K562 (cell line): Measurements from ENCODE around the gene ZPLD1. TPM values are rescaled to one million over a fixed set of nuclear protein-coding genes. Genes with fewer than 3 reads are reported as not detected.

Source experiments
- ATAC-seq: fragments of 200-7000 bp; cut with Tn5 transposase; 3 replicates; pipeline ENCODE4 v1.9.1; 2020; ENCODE audit warnings: moderate library complexity
- BruUV-seq: library from RNA; stranded (reverse); fragments of 400-500 nt; replicated peaks from 2 replicates; lab custom pipeline; 2021; lab: Mats Ljungman, UMichigan
- CTCF ChIA-PET: fragments of 300-600 bp; formaldehyde crosslinking; extraction: SDS; loops from one replicate; lab custom pipeline; 2021; ENCODE audit warnings: low intra/inter-chr PET ratio; lab: Yijun Ruan, JAX
- POLR2A ChIA-PET: fragments of 300-600, 350-650 bp; sonication (Branson Sonifier 250); formaldehyde crosslinking; extraction: SDS; loops from one replicate; lab custom pipeline; 2021; ENCODE audit warnings: antibody characterized with exemption, inconsistent platforms; lab: Yijun Ruan, JAX
- DNase-seq, 4 experiments: peaks; one replicate each; pipeline versions ENCODE4 v3.0.0 to v3.0.0-alpha.2; 2011 to 2018; ENCODE audit warnings: low spot score in 3 of 4, mixed read lengths in 3 of 4; ENCODE audit errors: extremely low read depth in 1 of 4
- FAIRE-seq: peaks from 2 replicates; lab custom pipeline; 2011; peaks lifted over from hg19 to GRCh38; lab: Jason Lieb, UNC
- H2AFZ ChIP-seq: 2 replicates; pipeline ENCODE4 v1.6.0; 2011; ENCODE audit warnings: low read depth, low read length, control low read depth, inconsistent platforms
- H3K27ac ChIP-seq: fragments of 200-600 bp; 3 replicates; pipeline ENCODE4 v1.8.0; 2011; ENCODE audit warnings: low read depth, mild to moderate bottlenecking, control low read depth, inconsistent platforms, low read length, moderate library complexity, mixed read lengths; ENCODE audit errors: extremely low read depth
- H3K27me3 ChIP-seq, 2 experiments: fragments of 300-600 bp in 1 of 2; 2 replicates in 1 of 2; 3 replicates in 1 of 2; pipeline versions ENCODE4 v1.6.0 to v1.8.0; 2011; ENCODE audit warnings: inconsistent platforms in 2 of 2, low read length in 2 of 2, mild to moderate bottlenecking in 1 of 2, mixed read lengths in 1 of 2, moderate library complexity in 1 of 2; ENCODE audit not compliant: control insufficient read depth in 2 of 2, insufficient read depth in 2 of 2
- H3K36me3 ChIP-seq: fragments of 300-600 bp; 3 replicates; pipeline ENCODE4 v1.8.0; 2011; ENCODE audit warnings: mild to moderate bottlenecking, low read length, inconsistent platforms; ENCODE audit not compliant: control insufficient read depth, insufficient read depth
- H3K4me1 ChIP-seq, 2 experiments: fragments of 200-600 bp in 1 of 2; replicated peaks in 1 of 2; 2 replicates in 1 of 2; 3 replicates in 1 of 2; pipeline versions ENCODE4 v1.5.1 to v1.8.0; 2011; ENCODE audit warnings: inconsistent platforms in 2 of 2, low read length in 2 of 2, mild to moderate bottlenecking in 1 of 2, mixed read lengths in 1 of 2, moderate library complexity in 1 of 2; ENCODE audit not compliant: control insufficient read depth in 2 of 2, insufficient read depth in 2 of 2
- H3K4me2 ChIP-seq: 2 replicates; pipeline ENCODE4 v1.6.1; 2011; ENCODE audit warnings: low read length, control low read depth, inconsistent platforms, mixed read lengths; ENCODE audit not compliant: insufficient read depth
- H3K4me3 ChIP-seq: fragments of 200-600 bp; sonication (generic), shearing (Covaris generic); 2 replicates; pipeline ENCODE4 v1.5.1; 2016; ENCODE audit warnings: control low read depth, inconsistent platforms
- H3K79me2 ChIP-seq: fragments of 200-600 bp; 3 replicates; pipeline ENCODE4 v1.8.0; 2011; ENCODE audit warnings: low read length, inconsistent platforms; ENCODE audit not compliant: control insufficient read depth, insufficient read depth
- H3K9ac ChIP-seq, 2 experiments: 2 replicates each; pipeline versions ENCODE4 v1.6.0 to v1.6.1; 2011; ENCODE audit warnings: low read depth in 2 of 2, low read length in 2 of 2, control low read depth in 1 of 2, inconsistent platforms in 1 of 2, mild to moderate bottlenecking in 1 of 2, mixed read lengths in 1 of 2; ENCODE audit not compliant: insufficient read depth in 1 of 2
- H3K9me1 ChIP-seq: one replicate; pipeline ENCODE4 v1.6.0; 2011; ENCODE audit warnings: inconsistent platforms, mild to moderate bottlenecking, low read length, moderate library complexity; ENCODE audit not compliant: control insufficient read depth, insufficient read depth
- H3K9me3 ChIP-seq: replicated peaks from 2 replicates; pipeline ENCODE4 v1.5.1; 2011; ENCODE audit warnings: low read depth, low read length, inconsistent platforms; ENCODE audit not compliant: control insufficient read depth, insufficient read depth
- H4K20me1 ChIP-seq: replicated peaks from 2 replicates; pipeline ENCODE4 v1.6.1; 2011; ENCODE audit warnings: low read length, inconsistent platforms, mixed read lengths; ENCODE audit not compliant: control insufficient read depth, insufficient read depth
- ESRRA ChIP-seq: fragments of 450-650 bp; IDR thresholded peaks from 2 replicates; pipeline ENCODE4 v1.6.1; 2014; ENCODE audit warnings: low read depth, mild to moderate bottlenecking, moderate library complexity, borderline replicate concordance
- MAFG ChIP-seq: fragments of 450-650 bp; conservative IDR thresholded peaks from 2 replicates; pipeline ENCODE4 v1.6.1; 2016; ENCODE audit warnings: missing genetic modification characterization, missing compliant biosample characterization
- PKNOX1 ChIP-seq: fragments of 450-650 bp; IDR thresholded peaks from 2 replicates; pipeline ENCODE4 v1.6.1; 2016
- STAG1 ChIP-seq: sonication (generic); formaldehyde crosslinking; IDR thresholded peaks from 2 replicates; pipeline ENCODE4 v1.5.0; 2020; ENCODE audit warnings: missing genetic modification reagents, borderline replicate concordance
- ZNF316 ChIP-seq: fragments of 450-650 bp; IDR thresholded peaks from 2 replicates; pipeline ENCODE4 v1.6.1; 2016
- in situ Hi-C: fragments of 300-500 bp; cut with MboI; formaldehyde crosslinking; loops from 4 replicates; pipeline ENCODE4 v1.15.0; 2018; ENCODE audit warnings: inconsistent platforms, mixed read lengths
- intact Hi-C: fragments of 100-400 bp; cut with micrococcal nuclease; formaldehyde crosslinking; loops from 2 replicates; pipeline ENCODE4 v1.14.2; 2022
- polyA plus RNA-seq, 8 experiments: library from polyadenylated mRNA; depleted of rRNA in 4 of 8; stranded (reverse) in 5 of 8; unstranded in 3 of 8; fragments of >200 nt; fragmentation: Nextera tagmentation in 2 of 8; fragmentation: Illumina TruSeq in 1 of 8; extraction: Ambion mirVana in 2 of 8; extraction: Trizol in 1 of 8; gene quantifications; 2 replicates each; pipeline versions ENCODE4 v1.2.1 to v1.2.3, GENCODE V29; 2011 to 2014; ENCODE audit warnings: inconsistent platforms in 1 of 8, missing spikeins in 1 of 8
- total RNA-seq, 7 experiments: library from RNA; depleted of rRNA in 6 of 7; stranded (reverse); fragments of >200 nt in 6 of 7; fragmentation: Illumina TruSeq in 2 of 7; extraction: Trizol in 2 of 7; gene quantifications; 2 replicates each; pipeline versions ENCODE4 v1.2.1 to v1.2.3, GENCODE V29; 2011 to 2021; ENCODE audit warnings: low replicate concordance in 1 of 7

ZPLD1 gene
- total and polyA plus RNA-seq, 9 of the 15 experiments (the other 6 are each of a cell fraction or from before 2014, with no cell fraction given): 0.03 to 0.10 (median 0.04) TPM; not detected in 6

DNA sequence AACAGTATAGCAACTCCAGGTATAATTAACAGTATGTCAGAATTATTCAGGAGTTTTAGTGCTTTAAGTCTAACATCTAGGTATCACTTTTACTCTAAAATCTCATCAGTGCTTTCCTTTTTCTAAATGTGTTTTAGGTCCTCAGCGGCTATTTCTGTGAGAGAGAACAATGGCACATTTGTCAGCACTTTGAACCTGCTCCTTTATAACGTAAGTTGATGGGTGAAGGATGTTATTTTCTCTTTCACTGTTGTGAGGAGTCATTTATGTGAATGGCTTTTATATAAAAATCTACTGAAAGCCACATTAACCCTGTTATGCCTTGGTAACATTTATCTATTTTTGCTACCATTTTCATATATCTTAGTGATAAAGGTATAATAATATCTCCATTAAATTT is 22.8 kb downstream of the ZPLD1 start (continued):
- TF ChIP-seq PKNOX1 (no peak), ESRRA (no peak)

- BruUV-seq: no TSS peak
- in situ Hi-C loops: no loop called here
- no peaks in the 10 kb centered on the region for H3K4me1 ChIP-seq
- no peak for ATAC-seq
- H3K79me2 ChIP-seq: no peaks in the 10 kb centered on the region
- H3K9ac ChIP-seq: no peak overlapping the region
- H3K4me2 ChIP-seq: no peak overlapping the region
- no peak for TF ChIP-seq STAG1
- TF ChIP-seq ZNF316: peak; percentile 79
- 0 out of 2 replicates have a peak, but pooled peaks have one; percentile 12 for TF ChIP-seq MAFG (tag)
- no peaks in the 10 kb centered on the region for H3K27me3 ChIP-seq
- POLR2A ChIA-PET: no interaction called here
- CTCF ChIA-PET: no interaction called here
- no peak overlapping the region for H3K27ac ChIP-seq
- no peak for DNase-seq
- H4K20me1 ChIP-seq: no peaks in the 10 kb centered on the region
- no peak for FAIRE-seq
- H3K9me3 ChIP-seq: no peaks in the 10 kb centered on the region
- intact Hi-C loops: no loop called here
- H3K36me3 ChIP-seq: no peaks in the 10 kb centered on the region
- no peaks in the 10 kb centered on the region for H3K9me1 ChIP-seq
- H2AFZ ChIP-seq: no peak overlapping the region
- no peak overlapping the region for H3K4me3 ChIP-seq
Observed at GRCh38 chr3:102460579-102460978, 25.8 kb downstream of the ZPLD1 start.
